CD4-positive, alpha-beta T cell treated with Interferon gamma for 1 hour (primary cell): ENCODE results near the gene C22orf39.

Experiments
- DNase-seq: peaks from one replicate; pipeline ENCODE4 v3.0.0-alpha.2; 2020

The C22orf39 gene

GRCh38 chr22:19396934-19397733, 50.4 kb downstream of the C22orf39 start:
- no peak for DNase-seq

- DNase-seq: no peak
Observed at GRCh38 chr22:19396561-19396933, 51.0 kb downstream of the C22orf39 start.

- DNase-seq: no peak
Observed at GRCh38 chr22:19395276-19395675, 52.2 kb downstream of the C22orf39 start.

GRCh38 chr22:19394274-19395050, 53.0 kb downstream of the C22orf39 start:
- DNase-seq: no peak

GRCh38 chr22:19393704-19394103, 53.8 kb downstream of the C22orf39 start:
- no peak for DNase-seq
